NOMO-1 treated with dmso at 0.1 percent for 144 hours (cell line): Measurements from ENCODE around the gene ABI1.
"Not testable (repeated sequence)": the region's sequence is repeated elsewhere in the genome, so short reads cannot be mapped to it uniquely, and the experiment has no call there.

Experiments used
- DNase-seq: peaks from one replicate; lab custom pipeline; 2025; ENCODE audit not compliant: unreplicated experiment; lab: John Stamatoyannopoulos, UW

The ABI1 gene

GRCh38 chr10:26805567-26806245 lies 55.1 kb downstream of the ABI1 start:
- DNase-seq = no peak

GRCh38 chr10:26804418-26805393 lies 56.1 kb downstream of the ABI1 start:
- no peak for DNase-seq

- no peak for DNase-seq
These were observed 56.9 kb downstream of the ABI1 start for GRCh38 chr10:26803849-26804248.

GRCh38 chr10:26802527-26802926 lies 58.2 kb downstream of the ABI1 start:
- DNase-seq = no peak

- DNase-seq = no peak
These were observed 58.9 kb downstream of the ABI1 start for GRCh38 chr10:26801831-26802230.

- DNase-seq = no peak
These were observed 59.5 kb downstream of the ABI1 start for GRCh38 chr10:26801274-26801673.

- no peak for DNase-seq
These were observed 60.3 kb downstream of the ABI1 start for GRCh38 chr10:26800468-26800867.

GRCh38 chr10:26799342-26799741 lies 61.4 kb downstream of the ABI1 start:
- DNase-seq = no peak

- DNase-seq = no peak
These were observed 62.5 kb downstream of the ABI1 start for GRCh38 chr10:26798298-26798697.

GRCh38 chr10:26797340-26797739 lies 63.4 kb downstream of the ABI1 start:
- DNase-seq = no peak

- no peak for DNase-seq
These were observed 67.8 kb downstream of the ABI1 start for GRCh38 chr10:26792758-26793495.

- DNase-seq = no peak
These were observed 70.3 kb downstream of the ABI1 start for GRCh38 chr10:26790221-26790995.

- DNase-seq = not testable (repeated sequence)
These were observed 71.0 kb downstream of the ABI1 start for GRCh38 chr10:26789779-26790178.

- DNase-seq = no peak
These were observed 73.4 kb downstream of the ABI1 start for GRCh38 chr10:26787362-26787761.

- no peak for DNase-seq
These were observed 79.0 kb downstream of the ABI1 start for GRCh38 chr10:26781797-26782196.

GRCh38 chr10:26780793-26781601 lies 79.8 kb downstream of the ABI1 start:
- peak; percentile 4 for DNase-seq

- no peak for DNase-seq
These were observed 80.5 kb downstream of the ABI1 start for GRCh38 chr10:26780106-26780792.

GRCh38 chr10:26779176-26779860 lies 81.4 kb downstream of the ABI1 start:
- no peak for DNase-seq

GRCh38 chr10:26777686-26778085 lies 83.1 kb downstream of the ABI1 start:
- DNase-seq = no peak
